Mammary microvascular endothelial cell (primary cell): ENCODE results near the gene RAB11FIP2. TPM values are rescaled to one million over a fixed set of nuclear protein-coding genes. Genes with fewer than 3 reads are reported as not detected.

Source experiments
- total RNA-seq: library from RNA; depleted of rRNA; stranded (reverse); fragments of >200 nt; gene quantifications from 2 replicates; pipeline ENCODE4 v1.2.3, GENCODE V29; 2015

The RAB11FIP2 gene, protein sequence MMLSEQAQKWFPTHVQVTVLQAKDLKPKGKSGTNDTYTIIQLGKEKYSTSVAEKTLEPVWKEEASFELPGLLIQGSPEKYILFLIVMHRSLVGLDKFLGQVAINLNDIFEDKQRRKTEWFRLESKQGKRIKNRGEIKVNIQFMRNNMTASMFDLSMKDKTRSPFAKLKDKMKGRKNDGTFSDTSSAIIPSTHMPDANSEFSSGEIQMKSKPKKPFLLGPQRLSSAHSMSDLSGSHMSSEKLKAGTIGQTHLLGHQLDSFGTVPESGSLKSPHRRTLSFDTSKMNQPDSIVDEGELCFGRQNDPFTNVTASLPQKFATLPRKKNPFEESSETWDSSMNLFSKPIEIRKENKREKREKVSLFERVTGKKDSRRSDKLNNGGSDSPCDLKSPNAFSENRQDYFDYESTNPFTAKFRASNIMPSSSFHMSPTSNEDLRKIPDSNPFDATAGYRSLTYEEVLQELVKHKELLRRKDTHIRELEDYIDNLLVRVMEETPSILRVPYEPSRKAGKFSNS
- total RNA-seq, result 6.7 and 9.5 TPM in 2 replicates

GRCh38 chr10:118046395-118047156 lies at the start of gene RAB11FIP2:
Gene RAB11FIP2 (minus strand): TSS chr10:118046941. CDS start chr10:118046163, 778 bp downstream.

